Aorta (tissue), 5 donors: ENCODE data around the gene NOTCH4. TPM values are rescaled to one million over a fixed set of nuclear protein-coding genes. Genes with fewer than 3 reads are reported as not detected.

Experiments used
- ATAC-seq: fragments of 200-7000 bp; cut with Tn5 transposase; one replicate; pipeline ENCODE4 v1.9.1; 2022; ENCODE audit warnings: moderate library complexity; ENCODE audit not compliant: low FRiP score
- DNase-seq, 2 donors: peaks; one replicate each; pipeline ENCODE4 v3.0.0-alpha.2; 2020
- H3K27ac ChIP-seq, 2 donors: one replicate each; pipeline ENCODE4 v1.5.1; 2013; ENCODE audit warnings: low read length in 2 of 2, mild to moderate bottlenecking in 2 of 2, moderate library complexity in 2 of 2, control low read depth in 1 of 2, inconsistent platforms in 1 of 2, low read depth in 1 of 2
- H3K27me3 ChIP-seq, 2 donors: one replicate each; pipeline ENCODE4 v1.6.1; 2013; ENCODE audit warnings: control low read depth in 1 of 2, low read length in 1 of 2, mild to moderate bottlenecking in 1 of 2, moderate library complexity in 1 of 2; ENCODE audit not compliant: insufficient read depth in 2 of 2, control insufficient read depth in 1 of 2
- H3K36me3 ChIP-seq, 2 donors: one replicate each; pipeline ENCODE4 v1.6.1; 2013; ENCODE audit warnings: control low read depth in 1 of 2, low read length in 1 of 2, mild to moderate bottlenecking in 1 of 2; ENCODE audit not compliant: insufficient read depth in 2 of 2, control insufficient read depth in 1 of 2
- H3K4me1 ChIP-seq, 2 donors: one replicate each; pipeline ENCODE4 v1.6.1; 2013; ENCODE audit warnings: low read length in 2 of 2, control low read depth in 1 of 2, mild to moderate bottlenecking in 1 of 2, moderate library complexity in 1 of 2; ENCODE audit not compliant: insufficient read depth in 2 of 2, control insufficient read depth in 1 of 2
- H3K4me3 ChIP-seq, 2 donors: one replicate each; pipeline ENCODE4 v1.5.1; 2013; ENCODE audit warnings: low read length in 2 of 2, control low read depth in 1 of 2, mild to moderate bottlenecking in 1 of 2
- H3K9me3 ChIP-seq: one replicate; pipeline ENCODE4 v1.6.1; 2013; ENCODE audit warnings: mild to moderate bottlenecking, low read length; ENCODE audit not compliant: control insufficient read depth
- WGBS, 2 donors: extraction: QIAGEN DNeasy Blood & Tissue Kit; methylation state at CpG; one replicate each; pipeline ENCODE4 v1.1.7; 2013; 5-methylcytosine and 5-hydroxymethylcytosine counted together
- intact Hi-C, 2 donors: fragments of 100-400 bp; cut with DNase I; formaldehyde crosslinking; loops; one replicate each; pipeline versions ENCODE4 v1.14.2 to v1.15.0; 2022
- polyA plus RNA-seq, 2 donors: library from polyadenylated mRNA; stranded (reverse); fragments of 200-250 nt; gene quantifications; one replicate each; pipeline ENCODE4 v1.2.3, GENCODE V29; 2013
- total RNA-seq, 2 donors: library from RNA; stranded (reverse); fragmentation: NEBNext Ultra II Directional; extraction: Animal tissue kit (Norgen Biotek cat#: 25700); gene quantifications; one replicate each; pipeline ENCODE4 v1.2.1, GENCODE V29; 2021
- donor health status: healthy with polysubstance abuse.
- donor health status: Bipolar disorder and iron deficiency.
- donor health status: DM: no; HTN: no; CAD: no.
- donor health status: DM: no; HTN: no; CAD: no.
- donor health status: DM: yes; HTN: yes; CAD: no.

Gene NOTCH4
- total and polyA plus RNA-seq, 4 donors, result 4.0 to 64.4 (median 21.3) TPM

DNA sequence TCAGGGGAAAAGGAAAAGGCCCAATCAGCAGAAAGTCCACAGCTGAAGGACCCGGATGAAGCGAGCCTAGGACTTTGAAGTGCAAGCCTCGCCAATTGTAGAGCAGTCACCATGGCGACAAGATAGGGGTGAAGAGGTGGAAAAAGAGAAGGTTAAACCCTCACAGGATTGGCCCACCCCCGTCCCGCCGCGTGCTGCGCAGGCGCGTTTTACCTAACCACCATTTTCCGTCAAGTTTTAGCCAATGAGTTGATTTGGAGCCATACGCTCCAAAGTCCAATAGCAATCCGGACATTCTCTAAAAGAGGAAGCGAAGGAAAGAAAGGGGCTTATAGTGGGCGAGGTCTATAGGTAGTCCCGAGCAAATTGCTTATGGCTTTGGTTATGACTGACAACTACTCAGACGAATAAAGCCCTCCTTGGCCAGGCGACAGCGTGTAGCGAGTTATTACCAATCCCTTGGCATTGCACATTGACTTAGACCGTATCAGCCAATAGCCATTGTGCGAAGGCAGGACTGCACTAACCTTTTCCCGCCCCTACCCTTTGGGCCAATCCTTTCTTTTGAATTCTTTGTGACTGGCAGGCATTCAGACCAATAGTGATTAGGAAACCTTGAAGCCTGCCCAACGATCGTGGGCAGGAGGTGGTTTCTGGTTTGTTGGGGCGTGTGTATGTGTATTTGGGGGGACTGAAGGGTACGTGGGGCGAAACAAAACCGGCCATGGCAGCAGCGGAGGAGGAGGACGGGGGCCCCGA is 45.9 kb downstream of the NOTCH4 start, which contains the start of gene RNF5:
Gene RNF5, plus strand, starts transcription at position 618 of the 759 bp plus-strand sequence. Its CDS starts 107 bp downstream, at position 725.
- no peaks in the 10 kb centered on the region for H3K9me3 ChIP-seq
- DNase-seq, result peak; percentile 95 to 98
- 0% methylated on average over 33 of the region's 33 CpGs for WGBS, 2 donors
- H3K27ac ChIP-seq, result peak within 1 kb of the TSS; percentile 95
- peak; percentile 93 for ATAC-seq
- H3K4me3 ChIP-seq, result peak within 1 kb of the TSS; percentile 45 to 54
- peaks cover 0 to 2% of the 10 kb centered on the region in 2 donors for H3K4me1 ChIP-seq
- no peaks in the 10 kb centered on the region for H3K36me3 ChIP-seq
- no peaks in the 10 kb centered on the region for H3K27me3 ChIP-seq
- intact Hi-C loops, result loop anchor here in 1 of 2 donors (1.0 to 10.0 kb wide), 6 partner anchors 23 to 636 kb away; partner anchors contain the start of genes DDX39B, DXO, FKBPL and PPT2

DNA sequence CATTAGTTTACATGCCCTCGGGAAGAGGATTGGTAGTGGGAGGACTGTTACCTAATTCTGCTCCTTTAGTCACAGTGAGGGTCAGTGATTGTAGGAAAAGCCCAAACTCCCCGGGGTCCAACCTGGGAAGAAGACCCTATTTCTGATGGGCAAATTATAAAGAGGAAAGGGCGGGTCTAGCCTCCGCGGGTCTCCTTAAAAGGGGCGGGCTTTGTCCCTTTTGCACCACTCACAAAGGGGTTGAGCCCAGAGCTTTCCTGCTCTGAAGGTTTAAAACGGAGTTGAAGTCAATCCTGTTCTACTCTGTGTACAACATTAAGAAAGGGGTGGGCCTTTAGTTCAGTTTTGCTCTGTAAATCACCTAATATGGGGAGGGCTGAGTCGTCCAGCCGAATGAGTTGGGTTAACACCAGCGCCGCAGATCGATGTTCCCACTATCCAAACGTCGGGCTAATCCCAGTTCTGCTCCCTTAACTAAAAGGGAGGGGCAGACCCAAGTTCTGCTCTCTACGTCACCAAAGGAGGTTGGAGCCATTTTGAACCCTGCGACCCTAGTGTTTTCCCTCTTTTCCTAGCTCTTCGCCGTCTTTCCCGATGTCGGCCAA is 46.6 kb downstream of the NOTCH4 start:
- H3K27ac ChIP-seq, result peak overlapping the region; percentile 95
- H3K4me3 ChIP-seq, result peak overlapping the region; percentile 44 to 45
- no peaks in the 10 kb centered on the region for H3K9me3 ChIP-seq
- DNase-seq (no peak), ATAC-seq (peak; percentile 45)
- intact Hi-C loops, result loop anchor here in 1 of 2 donors (2.0 to 10.0 kb wide), 5 partner anchors 22 to 635 kb away; partner anchors contain the start of genes DDX39B, DXO, PPT2 and ZBTB12
- peaks cover 0 to 2% of the 10 kb centered on the region in 2 donors for H3K4me1 ChIP-seq
- no peaks in the 10 kb centered on the region for H3K27me3 ChIP-seq
- 0 to 1% methylated on average over 20 of the region's 20 CpGs for WGBS, 2 donors
- H3K36me3 ChIP-seq, result no peaks in the 10 kb centered on the region

DNA sequence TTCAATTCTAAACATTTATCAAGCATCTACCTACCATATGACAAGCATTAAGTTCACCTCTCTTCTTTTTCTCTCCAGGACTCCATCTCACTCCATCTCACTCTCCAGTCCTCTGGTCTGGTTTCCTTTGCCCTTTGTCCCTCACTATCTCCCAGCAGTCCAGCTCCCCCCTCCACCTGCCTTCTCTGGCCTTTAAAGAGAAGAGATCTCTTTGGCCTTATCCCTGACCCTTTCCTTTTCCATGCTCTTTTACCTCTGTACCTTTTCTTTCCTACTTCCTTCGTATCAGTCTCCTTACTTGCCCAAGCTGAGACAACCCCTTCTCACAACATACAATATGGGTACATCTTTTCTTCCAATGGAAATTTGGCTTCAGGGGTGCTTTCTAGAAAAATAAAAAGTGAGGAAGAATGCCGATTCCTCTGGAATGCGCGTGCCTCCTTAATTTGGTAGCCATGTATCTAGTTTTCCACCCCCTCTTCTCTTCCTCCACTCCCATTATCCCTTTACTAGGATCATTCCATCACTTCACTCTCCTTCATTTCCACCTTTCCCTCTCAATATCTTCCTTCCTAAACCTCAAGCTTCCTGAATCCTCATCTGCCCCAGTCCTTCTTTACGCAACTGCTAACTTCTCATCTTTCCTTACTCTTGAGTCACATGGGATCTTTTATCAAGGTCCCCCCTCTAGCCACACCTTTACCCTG is 47.2 kb downstream of the NOTCH4 start:
- intact Hi-C loops, result loop anchor here in 1 of 2 donors (2.0 to 10.0 kb wide), 5 partner anchors 22 to 634 kb away; partner anchors contain the start of genes DDX39B, DXO, PPT2 and ZBTB12
- H3K9me3 ChIP-seq, result no peaks in the 10 kb centered on the region
- peak overlapping the region; percentile 44 to 45 for H3K4me3 ChIP-seq
- no peaks in the 10 kb centered on the region for H3K36me3 ChIP-seq
- DNase-seq, result peak; percentile 17 to 32
- no peaks in the 10 kb centered on the region for H3K27me3 ChIP-seq
- no peak for ATAC-seq
- peak overlapping the region; percentile 95 for H3K27ac ChIP-seq
- peaks cover 0 to 2% of the 10 kb centered on the region in 2 donors for H3K4me1 ChIP-seq
- 5 to 11% methylated on average over 5 of the region's 5 CpGs for WGBS, 2 donors

DNA sequence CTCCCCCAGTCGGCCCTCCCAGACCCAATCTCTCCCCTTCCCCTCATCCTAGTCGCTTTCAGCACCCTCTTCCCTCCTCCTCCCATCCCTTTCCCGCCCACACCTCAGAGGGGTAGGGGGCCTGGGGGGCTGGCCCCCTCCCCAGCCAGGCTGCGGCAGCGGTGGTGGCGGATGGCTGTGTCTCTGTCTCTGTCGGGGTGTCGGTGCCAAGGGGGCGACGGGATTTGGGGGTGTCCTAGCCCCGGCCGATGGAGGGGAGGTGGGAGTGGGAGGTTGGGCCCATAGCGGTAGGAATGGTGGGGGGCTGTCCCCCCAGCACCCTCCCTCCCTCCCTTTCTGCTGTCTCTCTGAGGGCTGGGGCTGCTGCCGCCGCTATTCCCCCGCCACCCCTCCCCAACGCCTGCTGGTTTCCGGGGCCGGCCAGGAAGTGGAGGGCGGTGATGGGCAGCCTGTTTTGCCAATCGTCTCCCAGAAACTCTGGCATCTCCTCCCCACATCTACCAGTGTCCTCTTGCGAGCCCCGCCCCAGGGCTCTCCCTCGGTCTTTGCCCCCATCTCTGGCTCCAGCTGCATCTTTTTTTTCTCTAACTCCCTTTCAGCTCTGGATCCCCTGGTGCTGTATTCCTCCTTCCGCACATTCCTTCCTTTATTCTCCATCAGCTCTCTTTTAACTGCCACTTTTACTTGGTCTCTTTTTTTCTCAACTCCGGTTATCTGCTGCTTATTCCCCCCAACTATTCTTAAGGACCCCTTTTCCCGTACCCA is 48.0 kb downstream of the NOTCH4 start, which contains the start of gene AGPAT1:
Gene AGPAT1, minus strand, starts transcription at position 374 of the 765 bp plus-strand sequence. CDS start 4,588 bp downstream, outside the sequence.
- peak; percentile 84 for ATAC-seq
- peaks cover 0 to 2% of the 10 kb centered on the region in 2 donors for H3K4me1 ChIP-seq
- WGBS, 2 donors, result 0 to 1% methylated on average over 19 to 27 of the region's 27 CpGs

DNA sequence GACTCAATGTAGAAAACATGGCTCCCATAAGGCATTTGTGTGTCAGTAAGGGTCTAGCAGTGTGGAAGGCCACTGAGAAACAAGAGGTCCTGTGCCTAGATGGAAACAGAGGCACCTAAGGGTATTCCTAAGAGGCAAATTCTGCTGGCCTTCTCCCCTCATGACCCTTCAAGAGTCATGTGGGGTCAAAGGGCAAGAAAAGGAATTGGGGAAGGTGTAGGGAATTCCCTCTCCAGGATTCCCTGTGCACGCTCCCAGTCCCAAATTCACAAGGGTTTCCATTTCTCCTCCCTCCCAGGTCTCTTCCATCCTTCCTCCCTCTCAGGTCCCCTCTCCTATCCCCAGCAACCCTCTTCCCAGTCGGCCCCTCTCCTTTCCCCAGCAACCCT is 48.6 kb downstream of the NOTCH4 start:
- peak overlapping the region in 1 of 2 donors; percentile 68 for H3K27ac ChIP-seq
- H3K36me3 ChIP-seq, result no peaks in the 10 kb centered on the region
- DNase-seq, result peak in 1 of 2 donors; percentile 0
- no peaks in the 10 kb centered on the region for H3K9me3 ChIP-seq
- ATAC-seq, result no peak
- 0 to 5% methylated on average over 2 of the region's 2 CpGs for WGBS, 2 donors
- H3K4me1 ChIP-seq, result peaks cover 0 to 2% of the 10 kb centered on the region in 2 donors
- no peaks in the 10 kb centered on the region for H3K27me3 ChIP-seq
- intact Hi-C loops, result loop anchor here in 1 of 2 donors (5.0 to 10.0 kb wide), 4 partner anchors 201 to 633 kb away; partner anchors contain the start of genes DDX39B, DXO and ZBTB12
- peak overlapping the region; percentile 94 to 95 for H3K4me3 ChIP-seq

More for the DNA sequence above, 48.0 kb downstream of the NOTCH4 start, which contains the start of gene AGPAT1:
- Histone ChIP-seq H3K27ac (peak within 1 kb of the TSS; percentile 95), H3K36me3 (no peaks in the 10 kb centered on the region), H3K4me3 (peak within 1 kb of the TSS; percentile 94 to 95), H3K27me3 (no peaks in the 10 kb centered on the region), H3K9me3 (no peaks in the 10 kb centered on the region)
- intact Hi-C loops, result loop anchor here in 1 of 2 donors (2.0 to 10.0 kb wide), 5 partner anchors 21 to 634 kb away; partner anchors contain the start of genes DDX39B, DXO, PPT2 and ZBTB12
- DNase-seq, result peak; percentile 98 to 99

DNA sequence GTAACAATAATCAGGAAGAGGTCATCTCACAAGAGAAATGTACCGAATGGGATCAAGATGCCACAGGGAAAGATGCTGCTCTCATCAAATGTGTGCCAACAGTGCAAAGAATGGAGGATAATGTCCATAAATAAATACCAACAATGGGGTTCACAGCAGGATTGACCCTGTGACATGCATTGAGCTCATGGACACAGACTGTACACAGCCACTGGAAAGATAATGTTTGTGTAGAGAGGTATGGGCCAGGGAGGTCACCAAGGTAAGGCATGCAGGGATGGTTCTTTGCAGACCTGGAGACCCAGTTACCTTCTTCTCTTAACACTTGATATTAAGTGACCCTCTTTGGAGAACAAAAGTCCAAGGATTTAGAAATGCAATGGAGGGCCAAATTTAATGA is 49.5 kb downstream of the NOTCH4 start:
- DNase-seq (peak in 1 of 2 donors; percentile 5), ATAC-seq (no peak)
- Histone ChIP-seq H3K36me3 (peaks cover 0 to 4% of the 10 kb centered on the region in 2 donors), H3K4me3 (no peak overlapping the region), H3K4me1 (peaks cover 0 to 2% of the 10 kb centered on the region in 2 donors), H3K27me3 (no peaks in the 10 kb centered on the region), H3K27ac (no peak overlapping the region), H3K9me3 (no peaks in the 10 kb centered on the region)
- 88 to 94% methylated on average over 1 of the region's 1 CpG for whole genome bisulfite sequencing, 2 donors
- intact Hi-C loops, result loop anchor here in 1 of 2 donors (10.0 kb wide), 2 partner anchors 200 to 270 kb away; partner anchors contain the start of genes DXO and ZBTB12

DNA sequence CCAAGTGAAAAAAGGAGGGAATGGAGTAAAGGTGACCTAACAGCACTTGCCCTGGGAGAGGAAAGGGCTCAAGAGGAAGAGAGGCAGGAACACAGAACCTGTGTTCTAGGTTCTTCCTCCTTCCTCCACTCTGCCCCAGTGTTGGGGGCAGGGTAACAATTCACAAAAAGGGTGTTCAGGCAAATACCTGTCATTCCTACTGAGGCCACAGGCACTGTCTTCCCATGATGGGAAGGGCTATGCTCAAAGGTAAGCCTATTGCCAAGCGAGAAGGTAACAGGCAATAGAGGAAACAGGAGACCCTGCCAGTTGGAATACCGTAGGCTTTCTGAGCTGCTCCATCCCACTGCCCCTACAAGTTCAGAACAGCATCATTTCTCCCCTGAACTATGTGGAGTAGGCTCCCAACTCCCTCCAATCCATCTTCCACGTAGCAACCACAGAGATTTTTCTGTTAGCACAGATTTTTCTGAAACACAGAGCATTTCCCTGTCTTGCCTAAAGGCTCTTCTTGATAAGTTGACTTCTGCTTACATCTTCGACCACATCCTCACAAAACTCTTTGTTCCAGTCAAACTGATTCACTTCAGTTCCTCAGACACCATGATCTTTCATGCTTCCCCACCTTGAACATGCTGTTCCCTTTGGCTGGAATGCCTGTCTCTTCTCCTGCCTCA is 50.7 kb downstream of the NOTCH4 start:
- ATAC-seq, result no peak
- Histone ChIP-seq H3K4me3 (no peak overlapping the region), H3K9me3 (no peaks in the 10 kb centered on the region), H3K27me3 (no peaks in the 10 kb centered on the region), H3K27ac (no peak overlapping the region), H3K36me3 (peaks cover 0 to 4% of the 10 kb centered on the region in 2 donors), H3K4me1 (peaks cover 0 to 2% of the 10 kb centered on the region in 2 donors)
- intact Hi-C loops, result loop anchor here in 1 of 2 donors (10.0 kb wide), 2 partner anchors 198 to 268 kb away; partner anchors contain the start of genes DXO and ZBTB12
- peak; percentile 5 to 6 for DNase-seq
- 72 to 76% methylated on average over 4 of the region's 4 CpGs for WGBS, 2 donors
